ENCODE results near the gene POLL. TPM values are rescaled to one million over a fixed set of nuclear protein-coding genes. Genes with fewer than 3 reads are reported as not detected.

POLL gene
- total and polyA plus RNA-seq, 2 of the 4 experiments (the other 2 are of a cell fraction) = 6.3 to 23.7 TPM

DNA sequence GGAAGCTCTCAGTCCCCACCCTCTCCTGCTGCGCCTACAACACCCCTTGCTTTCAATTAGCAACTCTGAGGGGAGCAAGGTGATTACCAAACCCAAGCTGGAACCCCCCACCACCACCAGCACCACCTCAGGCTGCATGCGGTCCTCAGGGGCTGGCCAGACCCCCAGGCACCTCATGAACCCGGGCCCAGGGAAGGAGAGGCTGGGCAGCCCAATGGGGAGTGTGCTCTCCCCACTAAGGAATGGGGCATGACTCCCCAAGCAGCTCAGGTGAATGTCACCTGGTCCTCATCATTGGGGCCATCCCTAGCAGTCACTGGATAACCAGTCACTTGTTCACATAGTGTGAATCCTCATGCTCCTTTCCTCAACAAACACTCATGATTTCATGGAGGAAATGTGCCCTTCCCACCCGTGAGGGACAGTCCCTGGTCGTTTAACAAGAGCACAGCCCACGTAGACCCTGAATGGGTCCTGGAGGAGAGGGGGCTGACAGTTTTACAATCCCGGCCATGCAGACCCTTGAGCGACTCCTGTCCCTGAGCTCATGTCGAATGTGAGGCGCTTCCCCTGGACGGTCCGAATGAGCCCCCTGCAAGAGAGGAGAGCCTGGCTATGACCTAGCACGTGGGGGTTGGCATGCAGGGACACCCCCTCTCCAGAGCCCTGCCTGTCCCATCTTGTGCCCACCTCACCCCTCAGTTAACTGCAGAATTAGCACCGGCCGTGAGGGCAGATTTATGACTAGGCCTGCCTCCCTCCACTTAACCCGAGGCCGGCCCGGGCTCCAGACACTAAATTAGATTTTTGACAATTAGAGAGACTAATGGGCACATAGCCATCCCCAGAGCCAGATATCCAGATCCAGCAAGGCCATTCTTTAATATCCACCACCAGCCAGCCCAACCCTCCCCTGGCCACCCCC lies 29.1 kb downstream of the POLL start:
- peaks cover 2% of the 10 kb centered on the region for H3K36me3 ChIP-seq (ENCODE audit: control insufficient read depth, insufficient read depth, low read length)
- H4K5ac ChIP-seq (ENCODE audit: low read depth, low read length) = no peak overlapping the region
- H2BK120ac ChIP-seq (ENCODE audit: low read depth, low read length) = no peak overlapping the region
- no peak overlapping the region for H2BK20ac ChIP-seq (ENCODE audit: low read depth, low read length)
- H3K4me2 ChIP-seq (ENCODE audit: low read depth, low read length) = no peak overlapping the region
- H3K79me1 ChIP-seq (ENCODE audit: low read depth in 1 of 2, low read length in 2 of 2) = no peaks in the 10 kb centered on the region
- peaks cover 8% of the 10 kb centered on the region for H3K9me1 ChIP-seq (ENCODE audit: insufficient read depth, low read length)
- POLR2A ChIA-PET (ENCODE audit: unreplicated experiment) = no interaction called here
- no peak overlapping the region for H3K4ac ChIP-seq (ENCODE audit: low read depth, low read length)
- no peak overlapping the region for H3K56ac ChIP-seq (ENCODE audit: extremely low read depth, insufficient read depth, low read length)
- H3K23ac ChIP-seq (ENCODE audit: low read depth, low read length) = no peak overlapping the region
- BruUV-seq (replicated peaks) = no TSS peak
- no peaks in the 10 kb centered on the region for H4K20me1 ChIP-seq (ENCODE audit: insufficient read depth, low read length)
- intact Hi-C loops (cut with micrococcal nuclease) (no loop called here), in situ Hi-C loops (cut with MboI; ENCODE audit: low sequenced_read_pairs) (no loop called here), dilution Hi-C loops (cut with HindIII; ENCODE audit: low sequenced_read_pairs, unreplicated experiment) (no loop called here)
- TF ChIP-seq, protein P1, sequence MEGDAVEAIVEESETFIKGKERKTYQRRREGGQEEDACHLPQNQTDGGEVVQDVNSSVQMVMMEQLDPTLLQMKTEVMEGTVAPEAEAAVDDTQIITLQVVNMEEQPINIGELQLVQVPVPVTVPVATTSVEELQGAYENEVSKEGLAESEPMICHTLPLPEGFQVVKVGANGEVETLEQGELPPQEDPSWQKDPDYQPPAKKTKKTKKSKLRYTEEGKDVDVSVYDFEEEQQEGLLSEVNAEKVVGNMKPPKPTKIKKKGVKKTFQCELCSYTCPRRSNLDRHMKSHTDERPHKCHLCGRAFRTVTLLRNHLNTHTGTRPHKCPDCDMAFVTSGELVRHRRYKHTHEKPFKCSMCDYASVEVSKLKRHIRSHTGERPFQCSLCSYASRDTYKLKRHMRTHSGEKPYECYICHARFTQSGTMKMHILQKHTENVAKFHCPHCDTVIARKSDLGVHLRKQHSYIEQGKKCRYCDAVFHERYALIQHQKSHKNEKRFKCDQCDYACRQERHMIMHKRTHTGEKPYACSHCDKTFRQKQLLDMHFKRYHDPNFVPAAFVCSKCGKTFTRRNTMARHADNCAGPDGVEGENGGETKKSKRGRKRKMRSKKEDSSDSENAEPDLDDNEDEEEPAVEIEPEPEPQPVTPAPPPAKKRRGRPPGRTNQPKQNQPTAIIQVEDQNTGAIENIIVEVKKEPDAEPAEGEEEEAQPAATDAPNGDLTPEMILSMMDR (conservative IDR thresholded peaks at IDR 0.05; ENCODE audit: low read depth, low read length) = no peak
- TF ChIP-seq, protein P2, sequence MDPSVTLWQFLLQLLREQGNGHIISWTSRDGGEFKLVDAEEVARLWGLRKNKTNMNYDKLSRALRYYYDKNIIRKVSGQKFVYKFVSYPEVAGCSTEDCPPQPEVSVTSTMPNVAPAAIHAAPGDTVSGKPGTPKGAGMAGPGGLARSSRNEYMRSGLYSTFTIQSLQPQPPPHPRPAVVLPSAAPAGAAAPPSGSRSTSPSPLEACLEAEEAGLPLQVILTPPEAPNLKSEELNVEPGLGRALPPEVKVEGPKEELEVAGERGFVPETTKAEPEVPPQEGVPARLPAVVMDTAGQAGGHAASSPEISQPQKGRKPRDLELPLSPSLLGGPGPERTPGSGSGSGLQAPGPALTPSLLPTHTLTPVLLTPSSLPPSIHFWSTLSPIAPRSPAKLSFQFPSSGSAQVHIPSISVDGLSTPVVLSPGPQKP (IDR thresholded peaks at IDR 0.05; ENCODE audit: borderline replicate concordance, low read depth, low read length) = no peak
- no peak for TF ChIP-seq POLR2A (IDR thresholded peaks at IDR 0.05; ENCODE audit: low read depth, low read length)
- TF ChIP-seq CEBPB (IDR thresholded peaks at IDR 0.05; ENCODE audit: low read depth, low read length) = no peak
- TF ChIP-seq FOS (IDR thresholded peaks at IDR 0.05; ENCODE audit: low read depth, low read length) = no peak
- TF ChIP-seq RAD21 (IDR thresholded peaks at IDR 0.05; ENCODE audit: low read length) = no peak
- TF ChIP-seq BHLHE40 (IDR thresholded peaks at IDR 0.05; ENCODE audit: low read depth, low read length) = no peak
- TF ChIP-seq NFE2L2 (IDR thresholded peaks at IDR 0.05; ENCODE audit: low read depth, low read length) = no peak
- TF ChIP-seq MAZ (IDR thresholded peaks at IDR 0.05; ENCODE audit: borderline replicate concordance, low read depth, low read length) = no peak
- TF ChIP-seq MAFK (IDR thresholded peaks at IDR 0.05; ENCODE audit: low read depth, low read length) = no peak
- TF ChIP-seq RCOR1 (IDR thresholded peaks at IDR 0.05; ENCODE audit: insufficient replicate concordance, low read length) = no peak
- no peak for TF ChIP-seq MXI1 (IDR thresholded peaks at IDR 0.05; ENCODE audit: borderline replicate concordance, low read depth, low read length)
- no peak for TF ChIP-seq SMC3 (IDR thresholded peaks at IDR 0.05; ENCODE audit: low read depth, low read length)
- TF ChIP-seq, protein P3, sequence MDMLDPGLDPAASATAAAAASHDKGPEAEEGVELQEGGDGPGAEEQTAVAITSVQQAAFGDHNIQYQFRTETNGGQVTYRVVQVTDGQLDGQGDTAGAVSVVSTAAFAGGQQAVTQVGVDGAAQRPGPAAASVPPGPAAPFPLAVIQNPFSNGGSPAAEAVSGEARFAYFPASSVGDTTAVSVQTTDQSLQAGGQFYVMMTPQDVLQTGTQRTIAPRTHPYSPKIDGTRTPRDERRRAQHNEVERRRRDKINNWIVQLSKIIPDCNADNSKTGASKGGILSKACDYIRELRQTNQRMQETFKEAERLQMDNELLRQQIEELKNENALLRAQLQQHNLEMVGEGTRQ (IDR thresholded peaks at IDR 0.05; ENCODE audit: low read depth, low read length) = no peak
- H4K8ac ChIP-seq (ENCODE audit: low read depth in 2 of 2, low read length in 2 of 2) = no peak overlapping the region
- no peak overlapping the region for H2AK5ac ChIP-seq (ENCODE audit: low read depth, low read length)
- CTCF ChIA-PET = no interaction called here
- peak overlapping the region; percentile 17 for H2AK9ac ChIP-seq (replicated peaks; ENCODE audit: low read depth, low read length, poor library complexity)
- no peaks in the 10 kb centered on the region for H3K9me3 ChIP-seq (ENCODE audit: control insufficient read depth, insufficient read depth, low read length)
- no peak overlapping the region for H3K18ac ChIP-seq (ENCODE audit: low read depth, low read length)
- H2BK15ac ChIP-seq (ENCODE audit: low read depth, low read length) = no peak overlapping the region
- H3K9ac ChIP-seq (ENCODE audit: low read depth, low read length) = no peak overlapping the region
- ATAC-seq (ENCODE audit: low read depth) (no peak), DNase-seq (no peak)
- 66% methylated on average over 6 of the region's 18 CpGs; no CpG with 5 or more reads in 1 of the 2 experiments for WGBS, 2 experiments (ENCODE audit: extremely low coverage in 2 of 2, insufficient read length in 1 of 2)
- H2AFZ ChIP-seq (replicated peaks; ENCODE audit: low read length, poor library complexity) = no peak overlapping the region
- H3K27ac ChIP-seq (ENCODE audit: insufficient read depth, low read length) = no peak overlapping the region
- no peaks in the 10 kb centered on the region; the same call in 1 of the 2 replicates for H3K27me3 ChIP-seq (ENCODE audit: control insufficient read depth, insufficient read depth, low read length)
- H2BK5ac ChIP-seq (ENCODE audit: low read depth, low read length, poor library complexity, severe bottlenecking) = no peak overlapping the region
- H3K4me1 ChIP-seq (ENCODE audit: control insufficient read depth, insufficient read depth, low read length) = no peaks in the 10 kb centered on the region
- no peak overlapping the region for H3K14ac ChIP-seq (replicated peaks; ENCODE audit: low read depth, low read length)
- no peak overlapping the region for H3K4me3 ChIP-seq (ENCODE audit: insufficient read depth, low read depth, low read length)
- no peak overlapping the region for H4K91ac ChIP-seq (ENCODE audit: insufficient read depth, low read depth, low read length)

All from IMR-90 (cell line).